HTERT RPE-1 (cell line): ENCODE measurements around the gene SLF2.

ENCODE experiments used
- in situ Hi-C: fragments of 300-500 bp; cut with MboI; formaldehyde crosslinking; loops from 4 replicates; pipeline ENCODE4 v1.14.3; 2020; ENCODE audit warnings: low sequenced_read_pairs

SLF2 gene

GRCh38 chr10:101012525-101013364 lies 100.0 kb downstream of the SLF2 start:
- in situ Hi-C loops, result no loop called here

GRCh38 chr10:101013365-101013825 lies 100.6 kb downstream of the SLF2 start:
- in situ Hi-C loops, result no loop called here

- in situ Hi-C loops, result no loop called here
These were observed 101.6 kb downstream of the SLF2 start for GRCh38 chr10:101014230-101014884.
